Measurements from ENCODE around the gene NPY4R2. TPM values are rescaled to one million over a fixed set of nuclear protein-coding genes. Genes with fewer than 3 reads are reported as not detected.
"Not testable (repeated sequence)": the region's sequence is repeated elsewhere in the genome, so short reads cannot be mapped to it uniquely, and the experiment has no call there.

Gene NPY4R2
- total RNA-seq, 1 experiment from 2014 or later: 0.12 TPM

DNA sequence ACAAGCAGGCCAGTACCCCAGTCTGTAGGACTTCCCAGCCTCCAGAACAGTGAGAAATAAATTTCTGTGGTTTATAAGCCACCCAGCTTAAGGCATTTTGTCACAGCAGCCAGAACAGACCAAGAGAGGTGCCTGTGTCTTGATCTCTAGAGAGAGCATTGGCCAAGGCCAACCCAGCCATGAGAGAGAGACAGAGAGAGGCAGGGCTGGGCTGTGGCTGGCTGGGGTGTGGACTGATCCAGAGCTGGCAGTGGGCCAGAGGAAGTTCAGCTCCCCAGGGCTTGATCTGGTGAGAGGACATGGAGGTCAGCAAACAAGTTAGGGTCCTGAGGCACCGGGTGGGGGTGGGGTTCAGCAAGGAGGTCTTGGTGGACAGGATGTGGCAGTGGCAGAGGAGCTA is 14.4 kb downstream of the NPY4R2 start:
- not testable (repeated sequence) for DNase-seq (ENCODE audit: low spot score)

DNA sequence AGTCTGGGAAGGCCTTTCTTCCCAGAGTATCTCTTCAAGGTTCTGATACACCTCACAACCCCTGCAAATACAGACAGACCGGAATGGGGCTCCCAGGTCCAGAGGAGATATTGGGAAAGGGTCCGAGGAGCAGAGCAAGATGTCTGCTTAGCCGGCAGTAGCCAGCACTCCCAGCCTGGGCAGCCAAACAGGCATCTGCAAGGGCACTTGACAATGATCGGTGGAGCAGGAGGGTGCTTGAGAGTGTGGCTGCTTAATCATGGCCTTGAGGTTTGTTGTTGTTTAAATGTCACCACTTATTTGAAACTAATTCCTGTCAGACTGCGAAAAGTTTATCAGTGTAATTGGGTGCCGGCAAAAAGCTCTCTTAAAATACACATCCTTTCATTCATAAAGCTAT is 15.0 kb downstream of the NPY4R2 start:
- DNase-seq (ENCODE audit: low spot score): not testable (repeated sequence)

- not testable (repeated sequence) for DNase-seq (ENCODE audit: low spot score)
These were observed 18.3 kb downstream of the NPY4R2 start for GRCh38 chr10:47936772-47937228.

- DNase-seq (ENCODE audit: low spot score): not testable (repeated sequence)
These were observed 19.2 kb downstream of the NPY4R2 start for GRCh38 chr10:47937634-47938033.

- not testable (repeated sequence) for DNase-seq (ENCODE audit: low spot score)
These were observed 22.4 kb downstream of the NPY4R2 start for GRCh38 chr10:47940821-47941220.

DNA sequence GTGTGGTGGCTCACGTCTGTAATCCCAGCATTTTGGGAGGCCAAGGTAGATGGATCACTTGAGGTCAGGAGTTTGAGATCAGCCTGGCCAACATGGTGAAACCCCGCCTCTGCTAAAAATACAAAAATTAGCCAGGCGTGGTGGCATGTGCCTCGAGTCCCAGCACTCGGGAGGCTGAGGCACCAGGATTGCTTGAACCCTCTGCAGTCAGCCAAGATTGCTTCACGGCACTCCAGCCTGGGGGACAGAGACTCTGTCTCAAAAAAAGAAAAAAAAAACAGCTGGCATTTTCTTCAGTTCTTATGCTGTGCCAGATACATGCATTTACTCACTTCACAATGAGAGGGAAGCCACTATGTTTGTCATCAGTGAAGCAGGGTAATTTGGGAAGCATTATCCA is 22.9 kb downstream of the NPY4R2 start:
- not testable (repeated sequence) for DNase-seq (ENCODE audit: low spot score)

DNA sequence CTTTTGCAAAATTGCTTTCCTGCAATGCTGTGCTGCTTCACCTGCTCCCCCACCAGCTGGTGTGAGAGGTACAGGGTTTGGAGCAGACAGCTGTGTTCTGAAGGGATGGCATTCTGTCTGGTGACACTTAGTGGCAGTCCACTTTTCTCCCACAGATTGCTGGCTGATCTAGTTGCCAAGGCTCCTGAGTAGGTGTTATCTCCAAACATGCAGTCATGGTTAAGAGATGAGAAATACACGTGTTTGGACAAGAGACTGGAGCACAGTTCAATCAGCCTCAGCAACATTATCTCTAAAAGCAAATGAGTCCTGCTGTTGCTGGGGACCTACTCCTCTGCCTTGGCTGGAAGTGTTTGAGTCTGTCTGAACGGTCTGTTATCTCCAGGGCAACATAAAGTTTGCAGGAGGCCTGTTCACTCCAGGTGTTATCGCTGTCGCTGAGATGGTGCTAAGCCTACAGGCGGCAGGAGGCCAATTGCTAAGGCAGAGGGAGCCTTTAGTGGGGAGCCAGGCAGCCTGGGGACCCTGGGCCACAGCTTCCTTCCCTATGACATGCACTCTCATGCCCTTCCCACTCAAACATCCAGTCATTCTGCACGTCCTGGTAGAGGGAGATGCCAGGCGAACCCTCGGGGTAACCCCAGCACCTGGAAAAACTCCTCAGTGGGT is 24.0 kb downstream of the NPY4R2 start:
- DNase-seq (ENCODE audit: low spot score): peak; percentile 2

DNA sequence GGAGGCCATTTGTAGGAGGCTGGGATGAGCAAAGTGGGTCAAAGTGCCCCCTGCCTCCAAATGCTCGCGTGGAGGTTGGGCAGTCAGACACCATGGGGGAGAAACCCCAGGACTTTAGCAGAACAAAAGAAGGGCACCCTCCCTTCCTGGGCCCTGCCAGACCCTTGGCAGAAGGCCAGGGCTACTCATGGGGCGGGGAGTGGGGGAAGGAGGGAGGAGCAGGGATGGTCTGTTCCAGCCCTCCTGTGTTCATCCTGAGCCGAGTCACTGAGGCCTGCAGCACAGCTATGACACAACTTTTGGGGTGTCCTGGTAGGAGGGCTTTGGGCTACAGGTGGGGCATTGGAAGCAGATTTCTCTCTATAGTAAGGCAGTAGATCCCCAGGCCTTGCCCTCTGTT is 24.9 kb downstream of the NPY4R2 start:
- not testable (repeated sequence) for DNase-seq (ENCODE audit: low spot score)

- not testable (repeated sequence) for DNase-seq (ENCODE audit: low spot score)
These were observed 29.0 kb downstream of the NPY4R2 start for GRCh38 chr10:47947424-47947823.

DNA sequence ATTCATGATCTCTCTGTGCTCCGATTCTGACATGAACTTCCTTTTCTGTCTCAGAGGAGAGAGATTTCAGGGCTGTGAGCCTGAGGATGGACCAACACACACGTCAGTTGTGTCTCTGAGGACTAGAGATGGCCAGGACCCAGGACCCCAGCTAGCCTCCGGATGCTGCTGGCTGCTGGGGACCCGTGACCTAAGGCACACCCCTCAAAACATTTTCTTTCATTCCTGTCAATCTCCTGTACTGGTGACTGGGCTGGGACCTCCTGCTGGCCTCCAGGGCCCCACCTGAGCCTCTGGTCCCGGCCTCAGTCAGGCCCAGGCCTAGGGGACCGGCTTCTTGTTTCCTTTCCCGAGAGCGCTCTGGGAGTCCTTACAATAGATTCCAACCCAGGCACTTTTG is 38.7 kb downstream of the NPY4R2 start:
- DNase-seq (ENCODE audit: low spot score): not testable (repeated sequence)

DNA sequence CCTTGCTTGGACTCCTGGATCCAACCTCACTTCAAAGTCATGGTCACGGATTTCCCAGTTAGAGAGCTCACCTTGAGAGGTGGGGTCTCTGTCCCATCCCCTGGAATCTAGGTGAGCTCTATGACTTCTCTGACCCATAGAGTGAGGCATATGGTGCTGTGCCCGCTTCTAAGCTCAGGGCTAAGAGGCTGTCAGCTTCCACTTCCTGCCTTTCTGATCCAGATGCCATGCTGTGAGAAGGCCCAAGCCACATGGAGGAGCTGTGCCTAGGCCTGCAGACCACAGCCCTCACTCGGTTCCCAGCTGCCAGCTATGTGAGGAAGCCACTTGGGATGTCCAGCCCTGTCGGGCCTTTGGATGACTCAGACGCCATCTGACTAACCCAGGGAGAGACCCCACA is 41.2 kb downstream of the NPY4R2 start:
- DNase-seq (ENCODE audit: low spot score): not testable (repeated sequence)

DNA sequence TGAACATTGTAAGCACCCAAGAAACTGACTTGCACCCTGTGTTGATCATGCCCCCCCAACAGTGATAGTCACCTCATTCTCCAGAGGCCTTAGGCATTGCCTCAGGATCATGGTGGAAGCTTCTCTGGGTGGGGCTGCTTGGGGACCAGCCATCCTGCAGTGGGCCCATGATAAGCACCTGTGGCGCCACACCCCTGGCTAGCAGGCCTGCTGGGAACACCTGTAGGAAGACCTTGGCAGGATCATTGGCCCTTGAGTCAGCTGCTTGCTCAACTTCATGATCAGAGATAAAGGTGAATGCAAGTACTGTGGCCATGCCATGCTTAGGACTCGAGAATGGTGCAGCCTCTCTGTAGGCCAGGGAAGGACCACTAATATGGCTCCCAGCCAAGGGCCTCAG is 42.2 kb downstream of the NPY4R2 start:
- not testable (repeated sequence) for DNase-seq (ENCODE audit: low spot score)

- not testable (repeated sequence) for DNase-seq (ENCODE audit: low spot score)
These were observed 44.3 kb downstream of the NPY4R2 start for GRCh38 chr10:47962785-47963184.

- DNase-seq (ENCODE audit: low spot score): not testable (repeated sequence)
These were observed 46.0 kb downstream of the NPY4R2 start for GRCh38 chr10:47964280-47965063.

DNA sequence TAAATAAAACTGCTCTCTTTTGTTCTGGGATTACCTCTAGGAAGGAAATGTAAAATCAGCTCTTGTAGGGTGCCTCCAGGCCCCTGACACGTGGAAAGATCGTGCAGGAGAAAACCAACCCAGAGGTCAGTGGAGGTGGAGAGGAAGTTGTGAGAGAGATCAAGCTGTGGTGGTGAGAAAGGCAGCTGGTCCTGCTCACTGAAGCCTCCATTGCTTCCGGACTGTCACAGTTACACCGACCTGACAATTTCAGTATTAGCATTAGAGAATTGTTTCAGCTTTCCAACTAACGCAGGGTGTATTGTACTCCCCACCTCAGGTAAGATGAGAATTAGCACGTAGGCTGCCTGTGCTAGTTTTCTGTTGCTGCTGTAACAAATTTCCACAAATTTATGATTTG is 50.5 kb downstream of the NPY4R2 start:
- DNase-seq (ENCODE audit: low spot score): not testable (repeated sequence)

DNA sequence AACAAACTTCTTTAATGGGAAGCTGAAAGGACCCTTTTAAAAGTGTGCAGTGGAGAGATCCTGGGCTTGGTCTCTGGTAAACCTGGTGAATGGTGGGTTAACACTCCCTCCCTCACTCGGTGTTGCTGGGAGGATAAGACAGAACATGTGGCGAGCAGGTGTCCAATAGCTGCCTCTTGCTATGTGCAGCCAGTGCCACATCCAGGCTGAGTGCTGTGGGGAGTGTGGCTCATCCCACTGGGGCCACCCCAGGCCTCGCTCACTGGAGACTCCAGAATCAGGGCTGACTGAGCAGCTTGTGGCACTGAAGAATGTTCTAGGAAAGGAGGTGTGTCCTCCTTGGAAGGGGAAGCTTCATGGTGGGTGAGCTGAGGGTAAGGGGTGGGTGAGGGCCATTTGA is 51.6 kb downstream of the NPY4R2 start:
- DNase-seq (ENCODE audit: low spot score): not testable (repeated sequence)

GRCh38 chr10:47971598-47971997 is 53.1 kb downstream of the NPY4R2 start:
- DNase-seq (ENCODE audit: low spot score): not testable (repeated sequence)

DNA sequence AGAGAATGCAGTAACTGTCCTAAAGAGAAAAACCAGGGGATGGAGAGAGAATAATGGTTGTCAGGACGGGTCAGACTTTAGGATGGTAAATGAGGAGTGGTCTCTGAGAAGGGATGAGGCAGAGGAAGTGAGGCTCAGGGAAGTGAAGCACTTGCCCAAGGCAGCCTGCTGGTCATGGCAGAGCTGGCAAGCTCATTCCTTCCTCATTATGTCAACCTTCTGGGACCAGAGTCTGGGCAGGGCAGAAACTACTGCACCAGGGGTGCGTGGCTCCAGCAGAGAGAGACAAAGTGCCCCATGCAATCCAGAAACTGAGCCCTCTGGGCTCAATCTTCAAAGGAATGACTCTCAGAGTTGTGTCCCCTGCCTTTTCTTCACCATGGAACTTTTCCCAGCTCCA is 53.6 kb downstream of the NPY4R2 start:
- DNase-seq (ENCODE audit: low spot score): not testable (repeated sequence)

Other genes starting within 250 kb of the NPY4R2 start
- 2.2 and 2.7 TPM in 2 replicates for gene SYT15B, start 155.1 kb upstream of the NPY4R2 start, total RNA-seq (2014; rRNA removed; shearing (Covaris generic))
- not detected in 2 replicates for gene FAM25C, start 81.1 kb downstream of the NPY4R2 start, total RNA-seq (2014; rRNA removed; shearing (Covaris generic))

Measured in H4 (cell line).